ENCODE results near the gene SUV39H1. TPM values are rescaled to one million over a fixed set of nuclear protein-coding genes. Genes with fewer than 3 reads are reported as not detected.

The SUV39H1 gene
- total and polyA plus RNA-seq, 2 of the 8 experiments (the other 6 are each of a cell fraction or from before 2014, with no cell fraction given), result 14.8 to 27.8 TPM

DNA sequence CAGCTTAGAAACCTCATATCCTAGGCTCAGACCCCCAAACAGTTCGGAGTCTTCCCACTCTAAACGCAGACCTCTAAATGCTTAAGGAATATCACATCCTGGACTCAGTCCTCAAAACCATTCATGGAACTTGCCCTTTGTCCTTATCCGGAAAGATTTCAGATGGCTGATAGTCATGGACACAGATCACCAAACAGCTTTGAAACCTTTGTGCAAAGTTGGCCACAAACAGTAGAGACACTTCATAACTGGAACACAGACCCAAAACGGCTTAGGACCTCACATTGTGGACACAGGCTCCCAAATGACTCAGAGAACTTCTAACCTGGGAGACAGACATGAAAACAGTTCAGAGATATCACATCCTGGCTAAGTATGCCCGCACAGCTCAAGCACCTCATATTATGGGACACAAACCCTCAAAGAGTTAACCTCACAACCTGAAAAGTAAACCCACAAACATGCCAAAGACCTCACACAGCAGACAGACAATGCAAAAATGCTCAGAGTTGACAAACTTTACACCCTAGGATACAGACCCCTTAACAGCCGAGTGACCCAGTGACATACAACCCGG lies 15.5 kb downstream of the SUV39H1 start:
- Histone ChIP-seq H3K4me3 (ENCODE audit: extremely low read depth in 1 of 4, insufficient read depth in 2 of 4, low read depth in 3 of 4, low read length in 4 of 4) (no peak overlapping the region), H3K23ac (ENCODE audit: insufficient read length) (no peak overlapping the region), H2BK120ac (replicated peaks; ENCODE audit: low read depth, low read length) (no peak overlapping the region), H2BK12ac (ENCODE audit: low read depth, low read length) (no peak overlapping the region), H3K27me3 (replicated peaks in 1 of 4; ENCODE audit: control insufficient read depth in 3 of 4, extremely low read depth in 1 of 4, insufficient read depth in 3 of 4, low read length in 3 of 4) (no peaks in the 10 kb centered on the region; a peak in 3 of 7 replicates), H3K4me1 (replicated peaks in 1 of 4; ENCODE audit: control insufficient read depth in 3 of 4, insufficient read depth in 4 of 4, low read length in 3 of 4) (no peaks in the 10 kb centered on the region), H2BK15ac (ENCODE audit: low read length) (no peak overlapping the region), H3K27ac (ENCODE audit: low read depth, low read length) (no peak overlapping the region), H2AK5ac (ENCODE audit: low read depth, low read length) (no peak overlapping the region), H2AFZ (ENCODE audit: low read length) (no peak overlapping the region), H3K36me3 (ENCODE audit: control insufficient read depth in 2 of 4, insufficient read depth in 4 of 4, low read length in 3 of 4) (peaks cover 0 to 6% (median 2%) of the 10 kb centered on the region in 4 experiments; a peak in 1 of 8 replicates), H3K9ac (replicated peaks in 1 of 4; ENCODE audit: extremely low read depth in 1 of 4, low read depth in 3 of 4, low read length in 3 of 4) (no peak overlapping the region), H3K14ac (ENCODE audit: insufficient read length) (no peak overlapping the region), H3K4me2 (ENCODE audit: insufficient read depth in 1 of 2, low read depth in 2 of 2, low read length in 2 of 2) (no peak overlapping the region), H4K5ac (ENCODE audit: insufficient read length, low read depth, low read length) (no peak overlapping the region), H3K4ac (replicated peaks; ENCODE audit: insufficient read length, low read depth, low read length) (no peak overlapping the region), H4K20me1 (replicated peaks in 1 of 2; ENCODE audit: control insufficient read depth in 1 of 2, insufficient read depth in 2 of 2, low read length in 2 of 2) (peaks cover 0 to 6% of the 10 kb centered on the region in 2 experiments), H4K8ac (ENCODE audit: extremely low read depth, insufficient read depth, low read length) (no peak overlapping the region), H3K18ac (ENCODE audit: extremely low read depth, low read length) (no peak overlapping the region), H3K79me1 (ENCODE audit: low read depth, low read length) (no peaks in the 10 kb centered on the region), H3K79me2 (ENCODE audit: control insufficient read depth in 1 of 2, insufficient read depth in 2 of 2, low read length in 2 of 2) (no peaks in the 10 kb centered on the region), H3K23me2 (ENCODE audit: low read depth, low read length) (no peaks in the 10 kb centered on the region), H2BK5ac (ENCODE audit: low read depth, low read length) (no peak overlapping the region), H3K9me3 (ENCODE audit: insufficient read depth in 2 of 2, low read depth in 1 of 2, low read length in 1 of 2) (no peaks in the 10 kb centered on the region), H4K91ac (replicated peaks; ENCODE audit: insufficient read length, low read length) (no peak overlapping the region), H2BK20ac (ENCODE audit: low read length) (no peak overlapping the region), H3K56ac (replicated peaks; ENCODE audit: insufficient read length, low read depth, low read length) (no peak overlapping the region)
- no peak for FAIRE-seq
- DNase-seq (ENCODE audit: low read depth in 1 of 2, low spot score in 2 of 2), result no peak
- ChIA-PET POLR2A (ENCODE audit: partially characterized antibody) (interaction anchor here (0.6 to 1.5 kb wide), 2 partner anchors 8 to 138 kb away, joined by 3 to 5 read pairs; partner anchors contain the start of gene RBM3), CTCF (ENCODE audit: partially characterized antibody) (no interaction called here)
- 88% methylated on average over 7 of the region's 7 CpGs; no CpG with 5 or more reads in 1 of the 2 experiments for WGBS, 2 experiments (ENCODE audit: extremely low coverage in 1 of 2, insufficient coverage in 1 of 2, insufficient read length in 1 of 2, insufficient replicate concordance in 2 of 2, low coverage in 1 of 2, low lambda C conversion rate in 2 of 2, missing lambda C conversion rate in 1 of 2)
- TF ChIP-seq RAD21 (IDR thresholded peaks at IDR 0.05 in 1 of 2, conservative IDR thresholded peaks at IDR 0.05 in 1 of 2; ENCODE audit: low read depth in 2 of 2, low read length in 2 of 2), result no peak
- no peak for TF ChIP-seq RFX5 (IDR thresholded peaks at IDR 0.05; ENCODE audit: borderline replicate concordance, low read depth, low read length)
- no peak for TF ChIP-seq JUND (IDR thresholded peaks at IDR 0.05; ENCODE audit: low read length)
- no peak for TF ChIP-seq CBX8 (IDR thresholded peaks at IDR 0.05; ENCODE audit: borderline replicate concordance, low read depth, low read length)
- no peak for TF ChIP-seq HDAC2 (IDR thresholded peaks at IDR 0.05; ENCODE audit: borderline replicate concordance in 1 of 2, low read depth in 2 of 2, low read length in 2 of 2)
- no peak for TF ChIP-seq SP1 (IDR thresholded peaks at IDR 0.05; ENCODE audit: low read depth, low read length)
- no peak for TF ChIP-seq EZH2 (IDR thresholded peaks at IDR 0.05; ENCODE audit: low read depth, low read length, severe bottlenecking)
- TF ChIP-seq POLR2AphosphoS5 (IDR thresholded peaks at IDR 0.05; ENCODE audit: low read depth, low read length), result no peak
- TF ChIP-seq RBBP5 (IDR thresholded peaks at IDR 0.05; ENCODE audit: borderline replicate concordance, low read depth, low read length), result no peak
- no peak for TF ChIP-seq ASH2L (IDR thresholded peaks at IDR 0.05; ENCODE audit: low read length)
- no peak for TF ChIP-seq BCL11A (IDR thresholded peaks at IDR 0.05; ENCODE audit: low read depth in 2 of 2, low read length in 2 of 2)
- no peak for TF ChIP-seq TBP (IDR thresholded peaks at IDR 0.05; ENCODE audit: low read depth, low read length)
- TF ChIP-seq SAP30 (IDR thresholded peaks at IDR 0.05; ENCODE audit: insufficient read depth, insufficient replicate concordance, low read length), result no peak
